H1 (cell line): ENCODE measurements around the gene GNAI2. TPM values are rescaled to one million over a fixed set of nuclear protein-coding genes. Genes with fewer than 3 reads are reported as not detected.

Experiments used
- ASH2L ChIP-seq: fragments of 200-600, 300-600 bp; sonication (generic); IDR thresholded peaks from one replicate; pipeline ENCODE4 v1.7.1; 2017; ENCODE audit warnings: low read length
- CHD2 ChIP-seq: IDR thresholded peaks from 2 replicates; pipeline ENCODE4 v1.6.1; 2012; ENCODE audit warnings: low read length, improper control_type of control experiment
- HDAC2 ChIP-seq, 2 experiments: fragments of 300-600 bp in 1 of 2; sonication (generic) in 1 of 2; IDR thresholded peaks; 2 replicates each; pipeline ENCODE4 v1.6.1; 2011 to 2012; ENCODE audit warnings: low read depth in 2 of 2, low read length in 2 of 2, mild to moderate bottlenecking in 2 of 2, moderate library complexity in 2 of 2, borderline replicate concordance in 1 of 2, inconsistent platforms in 1 of 2
- SUZ12 ChIP-seq: fragments of 200-600 bp; sonication (generic); IDR thresholded peaks from 2 replicates; pipeline ENCODE4 v1.6.1; 2012; ENCODE audit warnings: mild to moderate bottlenecking, inconsistent platforms, low read length, moderate library complexity, mixed read lengths
- polyA plus RNA-seq, 7 experiments: library from polyadenylated mRNA; depleted of rRNA in 3 of 7; stranded (reverse) in 5 of 7; unstranded in 2 of 7; fragments of >200 nt in 5 of 7; fragments of 200-250 nt in 2 of 7; gene quantifications; 1 replicate in 5 of 7; 2 replicates in 1 of 7; 4 replicates in 1 of 7; pipeline versions ENCODE4 v1.2.1 to v1.2.3, GENCODE V29; 2011 to 2013; ENCODE audit warnings: missing spikeins in 2 of 7, mixed read lengths in 2 of 7
- total RNA-seq: library from RNA; stranded (reverse); fragmentation: NEBNext Ultra II Directional; extraction: Animal tissue kit (Norgen Biotek cat#: 25700); gene quantifications from 2 replicates; pipeline ENCODE4 v1.2.1, GENCODE V29; 2021
- TF ChIP-seq, protein P1 (sequence below): IDR thresholded peaks from 2 replicates; pipeline ENCODE4 v1.6.1; 2012; ENCODE audit warnings: low read length, inconsistent platforms

The GNAI2 gene
- total and polyA plus RNA-seq, 2 of the 8 experiments (the other 6 are each of a cell fraction or from before 2014, with no cell fraction given): 168 to 539 TPM

GRCh38 chr3:50276762-50277101, 40.7 kb downstream of the GNAI2 start (continued):
- TF ChIP-seq, protein P1, sequence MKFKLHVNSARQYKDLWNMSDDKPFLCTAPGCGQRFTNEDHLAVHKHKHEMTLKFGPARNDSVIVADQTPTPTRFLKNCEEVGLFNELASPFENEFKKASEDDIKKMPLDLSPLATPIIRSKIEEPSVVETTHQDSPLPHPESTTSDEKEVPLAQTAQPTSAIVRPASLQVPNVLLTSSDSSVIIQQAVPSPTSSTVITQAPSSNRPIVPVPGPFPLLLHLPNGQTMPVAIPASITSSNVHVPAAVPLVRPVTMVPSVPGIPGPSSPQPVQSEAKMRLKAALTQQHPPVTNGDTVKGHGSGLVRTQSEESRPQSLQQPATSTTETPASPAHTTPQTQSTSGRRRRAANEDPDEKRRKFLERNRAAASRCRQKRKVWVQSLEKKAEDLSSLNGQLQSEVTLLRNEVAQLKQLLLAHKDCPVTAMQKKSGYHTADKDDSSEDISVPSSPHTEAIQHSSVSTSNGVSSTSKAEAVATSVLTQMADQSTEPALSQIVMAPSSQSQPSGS: no peak
- TF ChIP-seq HDAC2 (IDR thresholded peaks at IDR 0.05; ENCODE audit: borderline replicate concordance in 1 of 2, low read depth in 2 of 2, low read length in 2 of 2) (no peak), ASH2L (no peak), CHD2 (no peak), SUZ12 (no peak)
